AG10803 (cell line): ENCODE measurements around the gene EHBP1.

Source experiments
- DNase-seq: peaks from one replicate; pipeline ENCODE4 v3.0.0; 2010; ENCODE audit warnings: low read depth
- H3K4me3 ChIP-seq: 2 replicates; pipeline ENCODE4 v1.5.1; 2011; ENCODE audit warnings: mild to moderate bottlenecking, low read length, control low read depth
- CTCF ChIP-seq: conservative IDR thresholded peaks from 2 replicates; pipeline ENCODE4 v1.5.1; 2011; ENCODE audit warnings: mild to moderate bottlenecking, low read length, control low read depth, inconsistent platforms

EHBP1 gene

GRCh38 chr2:62817348-62817747, 111.8 kb downstream of the EHBP1 start:
- DNase-seq: no peak
- no peak overlapping the region for H3K4me3 ChIP-seq
- TF ChIP-seq CTCF: no peak

DNA sequence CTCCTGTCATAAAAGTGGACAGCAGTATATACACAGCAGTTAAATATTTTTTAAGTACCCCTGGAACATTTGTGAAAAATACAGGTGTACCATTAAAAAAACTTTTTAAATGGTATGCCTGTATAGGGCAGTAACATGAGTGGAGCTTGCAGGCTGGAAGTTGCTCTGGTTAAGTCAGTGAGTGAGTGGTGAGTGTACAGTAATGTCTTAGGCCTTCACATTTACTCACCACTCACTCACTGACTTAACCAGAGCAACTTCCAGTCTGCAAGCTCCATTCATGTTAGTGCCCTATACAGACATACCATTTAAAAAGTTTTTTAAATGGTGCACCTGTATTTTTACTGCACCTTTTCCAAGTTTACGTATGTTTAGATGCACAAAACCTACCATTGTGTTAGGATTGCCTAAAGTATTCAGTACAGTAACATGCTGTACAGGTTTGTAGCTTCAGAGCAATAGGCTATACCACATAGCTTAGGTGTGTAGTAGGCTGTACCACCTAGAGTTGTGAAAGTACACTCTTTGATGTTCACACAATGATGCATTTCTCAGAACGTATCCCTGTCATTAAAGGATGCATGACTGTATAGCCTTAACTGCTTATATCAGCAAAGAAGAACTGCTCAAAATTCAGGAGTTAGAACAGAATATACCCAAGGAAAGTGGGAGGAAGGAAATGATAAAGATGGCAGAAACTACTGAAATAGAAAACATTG, 112.6 kb downstream of the EHBP1 start:
- DNase-seq: peak; percentile 34
- no peak overlapping the region for H3K4me3 ChIP-seq
- TF ChIP-seq CTCF: no peak

DNA sequence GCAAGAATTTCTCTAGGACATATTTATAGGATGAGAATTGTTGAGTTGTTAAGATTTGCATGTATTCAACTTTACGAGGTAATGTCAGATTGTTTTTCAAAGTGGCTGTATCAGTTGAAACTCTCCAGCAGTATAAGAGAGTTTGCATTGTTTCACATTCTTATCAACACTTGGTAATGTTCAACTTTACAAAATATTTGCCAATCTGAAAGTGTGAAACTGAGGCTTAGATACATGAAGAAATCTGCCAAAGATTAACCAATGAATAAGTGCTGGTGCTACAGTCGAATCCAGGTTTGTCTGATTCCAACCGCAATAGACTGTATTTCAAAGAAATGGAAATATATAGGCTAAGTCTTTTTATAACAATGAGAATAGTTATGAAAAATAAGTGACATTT, 117.0 kb downstream of the EHBP1 start:
- TF ChIP-seq CTCF: no peak
- DNase-seq: no peak
- no peak overlapping the region for H3K4me3 ChIP-seq

- no peak for TF ChIP-seq CTCF
- no peak overlapping the region for H3K4me3 ChIP-seq
- no peak for DNase-seq
Observed at GRCh38 chr2:62824388-62824787, 118.9 kb downstream of the EHBP1 start.

DNA sequence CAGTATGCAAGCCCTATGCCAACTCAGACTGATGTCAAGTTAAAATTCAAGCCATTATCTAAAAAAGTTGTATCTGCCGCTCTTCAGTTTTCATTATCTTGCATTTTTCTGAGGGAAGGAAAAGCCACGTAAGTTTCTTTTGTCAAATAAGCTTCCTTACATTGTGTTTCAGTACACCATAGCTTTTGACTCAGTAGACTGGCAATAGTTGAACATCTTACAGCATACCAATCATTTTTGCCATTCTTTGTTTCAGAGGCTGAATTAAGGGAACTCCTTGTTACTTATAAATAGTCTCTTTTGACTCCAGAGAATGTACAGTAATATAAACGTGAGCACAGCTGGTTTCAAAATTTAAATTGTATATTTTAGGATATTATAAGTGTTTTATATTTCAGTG, 120.6 kb downstream of the EHBP1 start:
- TF ChIP-seq CTCF: no peak
- H3K4me3 ChIP-seq: no peak overlapping the region
- DNase-seq: peak; percentile 69

GRCh38 chr2:62826953-62827675, 121.6 kb downstream of the EHBP1 start:
- no peak for TF ChIP-seq CTCF
- DNase-seq: no peak

GRCh38 chr2:62831729-62832128, 126.2 kb downstream of the EHBP1 start:
- no peak overlapping the region for H3K4me3 ChIP-seq
- no peak for DNase-seq
- no peak for TF ChIP-seq CTCF

More at GRCh38 chr2:62826953-62827675, 121.6 kb downstream of the EHBP1 start:
- H3K4me3 ChIP-seq: no peak overlapping the region
